HG02938 (cell line): ENCODE data around the gene LPGAT1.

Experiments
- ATAC-seq: cut with Tn5 transposase; IDR thresholded peaks from one replicate; pipeline ENCODE4 v1.9.1; 2021; ENCODE audit warnings: mild to moderate bottlenecking, moderate library complexity; ENCODE audit not compliant: unreplicated experiment

The LPGAT1 gene

DNA sequence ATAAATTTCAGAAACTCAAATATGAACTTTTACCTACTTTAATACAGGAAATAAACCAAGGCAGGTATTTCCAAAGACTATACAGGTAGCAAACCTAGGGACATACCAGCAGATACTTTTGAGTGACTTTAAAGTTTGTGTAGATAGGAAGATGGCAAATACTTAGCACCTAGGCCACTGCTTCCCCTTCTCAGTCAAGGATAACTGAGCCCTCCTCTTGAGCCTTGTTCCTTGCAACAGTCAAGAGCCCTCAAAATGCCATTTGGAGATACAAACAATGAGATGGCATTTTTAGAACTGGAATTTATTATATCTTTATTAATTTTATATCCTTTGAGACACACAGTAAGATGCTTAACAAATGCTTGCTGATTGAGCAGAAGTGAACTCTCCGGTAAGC is 65.9 kb downstream of the LPGAT1 start:
- no peak for ATAC-seq

DNA sequence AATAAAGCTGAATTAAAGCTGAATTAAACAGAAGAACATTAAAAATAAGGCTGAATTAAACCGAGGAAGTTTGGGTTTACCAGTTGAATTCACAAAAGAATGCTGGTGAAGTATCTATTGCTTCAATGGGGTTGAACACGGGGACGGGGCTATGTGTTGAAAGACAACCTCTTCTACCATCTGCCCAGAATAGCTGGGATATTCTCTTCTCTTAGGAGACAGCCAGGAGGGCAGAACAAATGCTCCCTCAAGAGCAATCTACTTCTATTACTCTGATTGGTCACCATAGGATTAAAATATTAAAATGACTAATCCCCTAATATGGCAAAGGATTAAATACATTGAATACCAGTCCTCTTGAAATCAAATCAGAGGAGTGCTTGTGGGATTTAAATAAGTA is 68.4 kb downstream of the LPGAT1 start:
- ATAC-seq, result no peak

DNA sequence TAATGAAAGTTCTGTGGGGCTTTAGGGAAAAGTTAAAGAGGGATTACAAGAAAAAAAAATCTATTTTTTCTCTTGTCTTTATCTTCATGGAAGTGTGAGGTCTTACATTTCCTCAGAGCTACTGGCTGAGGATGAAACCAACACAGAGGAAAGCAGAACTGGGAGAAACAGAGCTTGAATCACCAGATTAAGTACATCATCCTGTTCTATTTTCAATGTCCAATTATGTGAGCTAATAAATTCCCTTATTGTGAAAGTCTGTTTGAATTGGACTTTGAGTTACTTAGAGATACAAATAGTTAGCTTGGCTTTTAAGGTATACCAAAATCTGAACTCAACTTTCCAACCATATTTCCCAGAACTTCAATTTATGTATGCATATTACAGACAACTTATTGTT is 69.2 kb downstream of the LPGAT1 start:
- ATAC-seq, result no peak

DNA sequence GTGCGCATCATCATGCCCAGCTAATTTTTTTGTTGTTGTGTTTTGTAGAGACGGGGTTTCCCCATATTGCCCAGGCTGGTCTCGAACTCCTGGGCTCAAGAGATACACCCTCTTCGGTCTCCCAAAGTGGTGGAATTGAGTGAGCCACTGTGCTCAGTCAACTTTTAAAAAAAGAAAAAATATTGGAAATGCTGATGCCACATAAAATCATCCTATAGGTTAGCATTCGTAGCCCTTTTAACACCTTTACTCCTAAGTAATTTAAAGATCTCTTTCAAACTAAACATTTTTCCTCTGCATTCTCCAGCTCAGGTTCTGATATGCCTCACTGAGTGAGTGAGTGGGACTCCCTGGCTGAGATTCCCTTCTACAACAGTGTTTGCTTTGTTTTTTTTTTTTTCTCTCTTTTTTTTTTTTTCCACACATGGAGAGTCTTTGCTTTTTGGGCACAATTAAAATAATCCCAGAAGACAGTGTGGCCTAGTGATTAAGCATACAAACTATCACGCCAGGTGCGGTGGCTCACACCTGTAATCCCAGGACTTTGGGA is 74.0 kb downstream of the LPGAT1 start:
- ATAC-seq, result no peak

DNA sequence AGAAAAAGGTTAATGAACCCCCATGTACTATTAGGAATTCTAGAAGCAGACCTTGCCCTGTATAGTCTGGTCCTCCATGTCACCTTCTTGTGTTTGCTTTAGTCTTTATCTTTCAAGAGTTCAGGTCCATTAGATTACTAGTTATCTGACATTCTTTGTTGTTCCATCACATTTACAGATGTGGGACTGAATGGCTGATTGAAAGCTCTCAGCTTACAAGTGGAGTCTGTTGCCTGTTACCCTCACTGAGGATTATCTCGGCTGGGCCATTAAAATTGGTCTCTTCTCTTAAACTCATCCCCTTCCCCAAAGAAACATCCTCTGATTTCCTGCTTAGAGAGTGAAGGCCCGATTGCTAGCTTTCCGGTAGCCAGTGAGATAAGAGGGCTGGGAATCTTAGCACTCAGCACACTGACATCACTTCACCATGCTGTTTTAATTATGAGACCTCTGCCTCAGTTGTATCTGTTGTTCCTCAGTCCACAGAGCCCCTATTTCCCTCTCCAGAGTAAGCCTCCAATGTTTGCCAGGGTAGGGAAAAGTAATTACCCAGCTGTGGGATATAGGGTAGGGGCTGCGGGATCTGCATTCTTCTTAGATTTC is 76.8 kb downstream of the LPGAT1 start:
- ATAC-seq, result no peak

DNA sequence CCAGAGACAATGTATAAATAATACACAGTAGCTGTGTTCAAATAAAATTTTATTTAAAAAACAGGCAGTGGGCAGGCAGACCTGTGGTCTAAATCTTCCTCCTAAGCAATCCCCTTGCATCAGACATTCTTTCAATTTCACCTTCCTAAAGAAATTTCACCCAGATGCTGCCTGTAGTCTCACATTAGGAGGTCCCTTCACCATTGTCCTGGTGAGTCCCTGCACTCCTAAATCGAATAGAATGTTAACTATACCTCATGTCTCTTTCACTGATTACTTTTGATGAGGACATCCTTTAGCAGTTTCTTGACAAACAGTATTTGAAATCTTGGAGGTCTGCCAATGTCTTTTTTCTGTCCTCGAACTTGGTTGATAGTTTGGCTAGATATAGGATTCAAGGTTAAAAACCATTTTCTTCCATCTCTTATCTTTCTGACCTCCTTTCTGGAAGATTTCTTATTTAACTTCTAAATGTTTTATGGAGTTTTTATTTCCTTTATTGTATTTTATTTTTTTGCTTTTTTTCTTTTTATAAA is 77.5 kb downstream of the LPGAT1 start:
- ATAC-seq, result no peak

DNA sequence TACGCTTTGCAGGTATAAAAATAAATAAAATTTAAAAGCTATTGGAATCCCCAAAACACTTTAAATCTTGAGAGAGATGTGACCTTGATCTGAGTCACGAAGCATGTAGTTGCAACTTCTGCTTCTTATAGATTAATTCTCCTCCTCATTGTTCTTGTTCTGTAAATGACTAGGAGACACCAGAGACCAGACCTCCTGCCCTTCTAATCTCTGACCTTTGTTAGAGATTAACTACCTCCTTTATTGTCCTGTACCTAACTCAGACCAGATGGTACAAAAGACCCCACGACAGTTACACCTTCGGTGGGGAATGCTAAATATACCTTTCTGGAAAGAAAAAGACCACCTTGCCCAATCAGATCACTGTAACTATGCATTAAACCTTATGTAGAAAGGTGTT is 78.2 kb downstream of the LPGAT1 start:
- no peak for ATAC-seq

DNA sequence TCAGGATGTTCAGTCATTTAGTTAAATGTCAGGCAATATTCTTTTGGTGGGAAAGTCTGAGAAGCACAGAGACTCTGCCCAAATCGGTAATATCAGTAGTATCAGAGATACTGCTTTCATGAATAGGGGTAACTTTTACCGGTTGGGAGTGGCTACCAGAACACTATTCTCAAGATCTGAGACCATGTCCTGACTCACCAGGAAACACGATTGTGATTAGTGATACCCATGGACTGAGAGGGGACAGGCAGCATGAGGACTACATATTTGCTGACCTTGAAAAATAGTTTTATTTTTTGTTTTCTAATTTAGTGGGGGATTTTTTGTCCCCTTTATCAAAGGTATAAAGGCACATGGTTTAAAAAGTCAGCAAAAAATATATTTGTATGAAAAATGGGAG is 79.1 kb downstream of the LPGAT1 start:
- ATAC-seq, result no peak

DNA sequence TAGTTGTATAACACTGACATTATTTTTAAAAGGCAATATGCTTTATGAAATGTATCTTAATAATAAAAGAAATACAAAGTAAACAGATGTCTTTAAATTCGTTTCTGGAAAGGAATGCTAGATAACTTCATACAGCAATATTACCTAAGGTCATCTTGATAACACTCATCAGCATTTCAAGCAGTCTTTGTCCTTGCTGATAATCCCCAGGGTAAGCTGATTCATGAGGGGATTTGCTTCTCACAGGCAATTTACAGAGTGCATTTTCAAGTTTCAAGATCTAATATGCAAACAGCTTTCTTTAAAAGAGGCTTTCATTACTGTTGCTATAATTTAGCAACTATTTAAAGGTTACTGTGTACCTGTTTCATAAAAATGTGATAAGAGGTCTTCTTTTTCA is 80.0 kb downstream of the LPGAT1 start:
- ATAC-seq, result no peak

DNA sequence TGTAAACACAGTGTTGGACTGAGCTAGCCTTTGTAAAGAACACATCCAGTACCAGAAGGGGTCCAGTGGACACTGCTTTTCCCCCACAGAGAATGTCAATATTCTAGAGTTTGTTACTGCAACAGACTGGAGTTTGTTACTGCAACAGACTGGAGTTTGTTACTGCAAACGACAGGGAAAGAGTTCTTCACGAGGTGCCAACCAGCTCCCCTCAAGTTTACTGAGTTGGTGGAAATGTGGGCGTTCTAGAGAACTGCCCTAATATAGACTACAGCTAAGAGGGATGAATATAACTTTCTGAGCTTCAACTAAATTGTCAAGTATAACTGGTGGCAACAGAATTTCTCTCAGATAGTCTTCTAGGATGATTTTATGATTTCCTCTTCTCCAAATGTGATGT is 81.3 kb downstream of the LPGAT1 start:
- ATAC-seq, result no peak

DNA sequence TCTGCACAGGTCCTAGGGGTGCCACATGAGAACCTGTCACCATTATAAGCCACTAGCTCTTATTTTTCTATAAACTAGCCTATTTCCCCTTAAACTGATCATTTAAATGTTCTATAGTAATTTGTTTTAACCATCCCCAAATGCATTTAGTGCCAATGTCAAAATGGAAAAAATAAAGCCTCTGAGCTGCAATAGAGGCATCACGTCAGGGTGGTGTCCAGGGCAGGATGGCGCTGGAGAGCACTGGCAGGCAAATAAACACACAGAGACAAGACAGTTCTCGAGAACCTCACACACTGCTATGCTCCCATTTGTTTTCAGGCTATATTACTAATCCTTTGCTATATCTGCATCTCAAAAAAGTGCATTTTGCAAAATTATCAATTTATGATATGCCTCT is 81.8 kb downstream of the LPGAT1 start:
- no peak for ATAC-seq

DNA sequence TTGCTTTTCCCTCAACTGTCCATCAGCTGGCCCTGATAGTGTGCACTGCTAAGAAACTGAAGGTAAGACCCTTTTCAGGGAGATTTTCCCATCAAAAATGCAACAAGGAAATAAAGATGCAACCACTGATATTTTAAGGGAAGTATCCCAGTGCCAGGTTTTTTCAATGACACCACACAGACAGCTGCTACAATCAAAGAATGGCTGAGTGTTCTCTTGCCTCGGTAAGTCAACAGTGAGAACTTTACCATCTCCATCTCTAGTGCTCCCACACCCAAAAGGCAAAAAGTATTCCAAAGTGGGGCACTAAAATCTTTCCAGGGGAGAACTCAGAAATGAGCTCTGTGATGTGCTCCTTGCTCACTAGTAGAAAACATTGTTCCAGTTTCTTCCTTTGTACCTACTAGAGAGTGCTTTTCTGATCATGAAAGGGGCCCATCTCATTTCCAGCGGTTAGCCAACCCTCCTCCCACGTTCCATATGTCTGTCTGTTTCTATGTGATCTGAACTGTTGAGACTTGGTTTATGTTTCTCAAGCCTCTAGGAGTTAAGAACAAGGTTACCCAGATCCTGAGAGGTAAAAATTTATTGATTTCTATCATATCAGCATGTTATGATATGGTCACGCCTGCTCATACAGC is 87.6 kb downstream of the LPGAT1 start:
- ATAC-seq, result no peak

DNA sequence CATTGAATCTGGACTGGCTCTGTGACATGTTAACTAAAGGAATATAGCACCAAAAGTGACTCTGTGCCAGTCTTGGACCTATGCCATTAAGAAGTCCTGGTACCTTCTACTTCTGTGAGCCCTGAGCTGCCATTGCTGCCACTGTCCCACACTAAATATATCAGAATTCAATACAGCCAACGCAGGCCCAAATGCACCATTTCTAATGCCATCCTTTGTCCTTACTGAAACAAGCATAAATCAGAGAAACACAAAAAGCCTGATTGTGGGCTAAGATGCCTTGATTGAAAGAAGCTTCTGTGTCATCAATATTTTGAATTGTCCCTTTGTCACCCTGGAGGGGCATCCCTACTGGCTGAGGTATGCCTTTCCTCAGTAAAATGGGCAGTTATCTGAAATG is 88.3 kb downstream of the LPGAT1 start:
- no peak for ATAC-seq

DNA sequence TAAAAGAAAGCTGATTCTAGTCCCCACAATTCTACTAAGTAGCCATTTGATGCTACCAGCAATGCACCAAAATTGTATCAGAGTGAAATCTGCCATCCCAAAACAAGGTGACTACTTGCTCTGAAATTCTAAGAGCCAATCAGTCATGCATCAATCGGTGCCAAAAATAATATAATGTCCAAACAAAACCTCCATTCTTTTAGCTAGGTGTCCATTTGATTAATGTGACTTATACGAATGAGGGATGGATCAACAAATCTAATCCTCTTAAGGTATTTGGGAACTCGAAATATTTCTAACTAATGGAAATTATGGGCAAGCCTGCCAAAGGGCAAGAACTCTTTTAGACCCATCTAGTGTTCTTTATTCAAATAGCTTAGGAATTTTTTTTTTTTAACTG is 88.8 kb downstream of the LPGAT1 start:
- no peak for ATAC-seq

DNA sequence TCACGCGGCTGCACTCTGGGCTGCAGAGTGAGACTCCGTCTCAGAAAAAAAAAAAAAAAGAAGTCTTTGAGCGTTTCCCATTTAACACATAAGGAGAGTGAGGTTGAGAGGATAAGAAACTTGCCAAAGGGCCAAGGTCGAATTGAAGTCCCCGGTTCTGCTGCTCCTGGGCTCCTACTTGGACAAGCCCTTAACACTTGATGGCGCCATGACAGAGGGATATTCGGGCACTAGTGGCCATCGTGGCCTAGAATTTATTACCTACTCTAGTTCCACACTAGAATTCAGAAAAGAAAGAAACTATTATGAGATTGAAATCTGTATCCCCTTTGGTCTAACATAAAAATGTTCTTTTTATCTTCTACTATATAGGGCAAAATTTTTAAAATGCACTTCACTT is 89.4 kb downstream of the LPGAT1 start:
- no peak for ATAC-seq

DNA sequence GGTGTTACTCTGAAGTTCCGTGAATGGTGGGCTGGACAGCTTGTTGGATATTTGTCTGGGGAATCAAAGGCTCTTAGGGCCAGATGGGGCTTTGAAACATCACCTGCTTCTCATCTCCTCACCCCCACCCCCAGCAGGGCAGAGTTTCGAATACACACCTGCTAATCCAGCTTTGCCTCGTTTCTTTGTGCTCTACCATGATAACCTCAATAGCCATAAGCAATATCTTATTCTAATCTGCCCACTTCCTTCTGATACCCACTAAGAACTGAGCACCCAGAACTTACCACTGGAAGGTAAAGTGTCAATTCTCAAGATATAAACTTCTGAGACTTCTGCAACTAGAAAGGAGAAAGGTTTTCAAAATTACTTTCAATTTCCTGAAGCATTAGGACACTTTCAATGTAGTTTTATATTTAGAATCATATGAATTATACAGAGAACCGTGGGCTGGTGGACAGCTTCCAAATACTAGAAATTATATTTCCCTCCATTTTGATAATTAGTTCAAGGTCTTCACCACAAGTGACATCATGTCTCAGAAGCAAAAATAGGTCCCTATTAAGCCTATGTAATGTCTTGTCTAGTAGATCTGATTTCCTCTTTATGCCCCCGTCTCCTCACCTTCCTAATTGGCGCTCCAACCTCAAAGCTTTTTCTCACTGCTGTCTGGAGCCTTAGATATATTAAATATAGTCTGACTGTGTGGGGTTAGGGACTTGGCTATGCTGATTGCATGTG is 90.7 kb downstream of the LPGAT1 start:
- ATAC-seq, result peak; percentile 59

DNA sequence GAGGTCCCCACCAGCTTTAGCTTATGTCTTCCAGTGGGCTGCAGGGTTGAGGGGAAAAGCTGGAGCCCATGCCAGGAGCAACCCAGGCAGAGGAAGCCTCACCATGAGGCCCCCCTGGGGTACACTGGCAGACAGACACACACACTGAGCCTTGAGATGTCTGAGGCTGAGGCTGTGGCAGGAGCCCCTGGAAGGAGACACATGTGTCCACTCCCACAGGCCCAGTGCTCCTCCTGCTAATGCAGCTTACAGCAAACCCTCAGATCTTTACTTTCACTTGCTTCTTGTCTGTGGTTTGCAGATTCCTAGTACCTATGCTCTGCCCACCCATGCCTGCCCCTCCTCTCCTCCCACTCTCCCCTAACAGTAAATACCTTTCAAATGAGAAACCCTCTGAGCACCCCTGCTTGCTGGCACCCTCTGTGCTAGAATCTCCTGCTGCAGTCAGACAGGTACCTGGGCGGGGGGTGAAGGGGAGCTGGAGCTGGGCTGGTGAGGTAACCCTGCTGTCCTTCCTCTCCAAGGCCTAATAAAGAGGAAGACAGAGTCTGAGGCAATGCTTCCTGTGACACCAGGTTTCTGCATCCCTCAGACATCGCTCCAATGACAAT is 91.8 kb downstream of the LPGAT1 start:
- no peak for ATAC-seq

DNA sequence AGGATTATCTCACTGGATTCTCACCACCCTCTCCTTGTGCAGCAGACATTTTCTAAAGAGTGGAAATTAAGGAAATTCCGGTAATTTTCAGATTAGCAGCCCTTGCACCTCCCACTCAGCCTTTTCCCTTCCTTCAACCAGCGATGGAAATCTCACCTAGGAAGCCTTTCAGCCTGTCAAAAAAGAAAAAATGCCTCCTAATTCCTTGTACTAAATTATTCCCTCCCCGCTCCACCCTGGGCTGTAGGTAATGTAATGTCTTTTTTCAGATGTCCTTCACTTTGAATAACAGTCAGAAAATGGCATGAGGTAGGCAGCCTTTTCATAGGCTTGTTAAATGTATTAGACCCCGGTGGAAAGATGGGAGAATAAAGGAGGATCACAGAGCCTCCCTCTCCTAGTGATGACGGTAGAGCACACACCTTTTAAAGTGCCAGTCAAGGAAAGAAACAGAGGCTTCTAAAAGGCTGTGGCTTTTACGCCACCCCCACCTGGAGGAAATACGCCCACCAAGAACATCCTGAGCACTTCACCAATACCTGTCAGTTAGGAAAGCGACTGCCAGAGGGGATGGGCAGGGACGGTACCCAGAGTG is 92.4 kb downstream of the LPGAT1 start:
- no peak for ATAC-seq

DNA sequence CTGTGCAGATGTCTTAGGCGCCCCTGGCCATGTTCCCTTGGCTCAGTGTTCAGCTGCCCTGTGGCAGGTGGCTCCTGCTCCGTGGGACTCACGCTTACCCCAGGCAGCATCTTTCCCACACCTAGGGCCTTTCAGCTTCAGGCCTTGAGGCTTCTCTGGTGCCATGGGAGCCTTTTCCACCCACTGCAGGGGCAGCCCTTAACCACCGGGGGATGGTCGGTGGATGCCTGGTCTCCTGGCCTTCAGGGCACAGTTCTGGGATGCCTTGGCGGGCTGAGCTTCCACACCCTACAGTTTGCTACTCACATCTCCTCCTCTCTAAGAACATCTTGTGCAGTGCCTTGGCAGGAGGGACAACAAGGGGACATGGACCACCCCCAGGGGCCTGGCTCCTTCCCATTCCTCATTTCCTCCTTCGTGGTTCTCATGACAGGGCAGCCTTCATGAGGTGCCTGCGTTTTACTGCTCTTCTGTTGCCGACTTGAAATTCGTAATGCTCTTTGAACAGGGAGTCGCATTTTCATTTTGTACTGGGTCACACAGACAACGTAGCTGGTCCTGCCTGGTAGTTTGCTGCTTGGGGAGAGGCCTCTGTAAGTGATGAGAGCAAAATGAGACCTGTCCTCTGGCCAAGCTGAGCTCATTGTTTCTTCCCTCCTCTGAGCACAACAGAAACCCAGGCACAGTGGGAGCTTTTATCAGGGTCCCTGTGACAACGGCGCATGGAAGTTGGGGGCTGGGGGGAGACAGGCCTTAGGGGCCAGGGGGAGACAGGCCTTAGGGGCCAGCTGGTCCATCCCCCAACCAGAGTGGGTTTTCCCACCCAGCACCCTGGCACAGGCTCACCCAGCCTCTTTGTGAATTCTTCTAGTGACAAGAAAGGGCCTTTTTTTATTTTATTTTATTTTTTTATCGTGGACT is 93.2 kb downstream of the LPGAT1 start:
- no peak for ATAC-seq

DNA sequence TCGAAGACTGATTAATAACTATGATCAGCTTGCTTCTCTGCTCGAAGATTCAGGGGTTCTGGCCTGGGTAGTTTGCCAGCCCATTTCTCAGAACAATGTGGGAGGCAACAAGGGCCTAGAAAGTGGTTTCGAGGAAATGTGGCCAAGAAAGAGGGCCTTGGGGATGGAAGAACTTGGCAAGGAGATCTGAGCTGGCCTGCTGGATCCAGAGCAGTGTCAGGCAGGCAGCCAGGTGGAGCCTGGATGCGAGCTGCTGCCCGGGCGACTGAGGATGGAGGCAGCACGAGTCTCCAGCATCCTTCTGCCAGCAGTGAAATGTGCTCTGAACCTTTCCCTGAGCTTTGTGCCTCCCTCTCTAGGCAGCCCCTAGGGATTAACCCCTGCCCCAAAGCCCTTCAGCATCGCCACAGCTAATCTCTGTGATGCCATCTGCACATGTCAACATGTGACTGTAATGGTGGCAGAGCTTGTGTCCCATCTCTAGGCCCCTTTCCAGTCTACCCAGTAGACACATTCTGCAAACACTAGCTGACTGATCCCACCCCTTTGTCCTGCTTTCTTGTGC is 94.1 kb downstream of the LPGAT1 start:
- ATAC-seq, result no peak
